Measurements from ENCODE around the gene CD33. TPM values are rescaled to one million over a fixed set of nuclear protein-coding genes. Genes with fewer than 3 reads are reported as not detected.
A peak's percentile ranks its signal among the peaks of the same experiment; 100 is the strongest.

CD33 gene
- total and polyA plus RNA-seq, 9 of the 15 experiments (the other 6 are each of a cell fraction or from before 2014, with no cell fraction given): 36.1 to 88.6 (median 49.6) TPM

- TF ChIP-seq NKRF (IDR thresholded peaks at IDR 0.05; ENCODE audit: borderline replicate concordance) (no peak), FOSL1 (tag; conservative IDR thresholded peaks at IDR 0.05) (no peak), GTF2E2 (tag; IDR thresholded peaks at IDR 0.05) (no peak), THAP7 (CRISPR knock-in tag; IDR thresholded peaks at IDR 0.05) (no peak), RFX1 (IDR thresholded peaks at IDR 0.05) (no peak), U2AF1 (optimal IDR thresholded peaks at IDR 0.05; ENCODE audit: low read depth, low read length) (no peak), ZNF354B (CRISPR knock-in tag; IDR thresholded peaks at IDR 0.05) (no peak), KLF10 (CRISPR knock-in tag; IDR thresholded peaks at IDR 0.05) (no peak), DDX20 (tag; IDR thresholded peaks at IDR 0.05; ENCODE audit: low read depth) (no peak), ZNF407 (IDR thresholded peaks at IDR 0.05; ENCODE audit: low read depth) (no peak), POLR2H (tag; IDR thresholded peaks at IDR 0.05; ENCODE audit: low read depth) (no peak), GTF3C2 (IDR thresholded peaks at IDR 0.05; ENCODE audit: borderline replicate concordance, extremely low read depth, insufficient read length) (no peak), CTBP1 (IDR thresholded peaks at IDR 0.05; ENCODE audit: borderline replicate concordance) (peak; percentile 35; the same call in 1 of the 2 replicates), TEAD4 (IDR thresholded peaks at IDR 0.05; ENCODE audit: low read length) (peak; percentile 80), TEAD4 (CRISPR knock-in tag; IDR thresholded peaks at IDR 0.05; ENCODE audit: borderline replicate concordance) (no peak)
Observed at GRCh38 chr19:51224163-51224641, 678 bp upstream of the CD33 start (continued).
